Type B pancreatic cell (in vitro differentiated cells): ENCODE data around the gene PTPRC. TPM values are rescaled to one million over a fixed set of nuclear protein-coding genes. Genes with fewer than 3 reads are reported as not detected.

ENCODE experiments used
- DNase-seq: peaks from one replicate; pipeline ENCODE4 v3.0.0; 2021; ENCODE audit warnings: mixed read lengths; ENCODE audit not compliant: unreplicated experiment; ENCODE audit errors: extremely low spot score
- H3K27ac Mint-ChIP-seq: 2 replicates; pipeline ENCODE4 v1.8.0; 2021; ENCODE audit warnings: mild to moderate bottlenecking, mixed read lengths
- H3K27me3 Mint-ChIP-seq: 2 replicates; pipeline ENCODE4 v1.8.0; 2021; ENCODE audit warnings: mixed read lengths
- H3K36me3 Mint-ChIP-seq: 2 replicates; pipeline ENCODE4 v1.8.0; 2021; ENCODE audit warnings: mixed read lengths
- H3K4me1 Mint-ChIP-seq: one replicate; pipeline ENCODE4 v1.8.0; 2021; ENCODE audit warnings: mixed read lengths; ENCODE audit not compliant: unreplicated experiment
- H3K4me3 Mint-ChIP-seq: 2 replicates; pipeline ENCODE4 v1.8.0; 2021; ENCODE audit warnings: mild to moderate bottlenecking, mixed read lengths
- H3K9me3 Mint-ChIP-seq: 2 replicates; pipeline ENCODE4 v1.8.0; 2021; ENCODE audit warnings: mixed read lengths
- total RNA-seq: library from RNA; stranded (reverse); gene quantifications from 2 replicates; pipeline ENCODE4 v1.2.1, GENCODE V29; 2021; ENCODE audit warnings: low replicate concordance
- TF ChIP-seq, protein P1 (sequence below): fragments of 200-600 bp; sonication (generic); conservative IDR thresholded peaks from 2 replicates; pipeline ENCODE4 v1.5.0; 2021; ENCODE audit warnings: antibody characterized with exemption, mild to moderate bottlenecking

Gene PTPRC
- total RNA-seq, 1 donor from 2014 or later = not detected

DNA sequence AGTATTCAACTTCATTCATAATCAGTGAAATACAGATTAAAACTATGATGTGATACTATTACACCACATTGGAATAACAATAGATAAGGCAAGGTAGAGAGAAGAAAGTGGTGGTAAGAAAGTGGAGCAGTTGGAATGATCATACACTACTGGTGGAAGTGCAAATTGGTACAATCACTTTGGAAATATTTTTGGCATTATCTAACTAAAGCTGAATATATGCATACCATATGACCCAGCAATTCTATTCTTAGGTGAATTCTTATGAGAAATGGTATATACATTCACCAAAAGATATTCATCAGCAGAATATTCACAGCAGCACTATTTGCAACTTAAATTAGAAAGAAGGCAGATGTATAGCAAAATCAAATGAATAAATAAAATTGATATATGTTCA, 21.4 kb upstream of the PTPRC start:
- Mint-ChIP-seq H3K36me3 (no peaks in the 10 kb centered on the region), H3K27me3 (no peaks in the 10 kb centered on the region), H3K9me3 (no peaks in the 10 kb centered on the region), H3K27ac (no peak overlapping the region), H3K4me1 (no peaks in the 10 kb centered on the region), H3K4me3 (no peak overlapping the region)
- TF ChIP-seq, protein P1, sequence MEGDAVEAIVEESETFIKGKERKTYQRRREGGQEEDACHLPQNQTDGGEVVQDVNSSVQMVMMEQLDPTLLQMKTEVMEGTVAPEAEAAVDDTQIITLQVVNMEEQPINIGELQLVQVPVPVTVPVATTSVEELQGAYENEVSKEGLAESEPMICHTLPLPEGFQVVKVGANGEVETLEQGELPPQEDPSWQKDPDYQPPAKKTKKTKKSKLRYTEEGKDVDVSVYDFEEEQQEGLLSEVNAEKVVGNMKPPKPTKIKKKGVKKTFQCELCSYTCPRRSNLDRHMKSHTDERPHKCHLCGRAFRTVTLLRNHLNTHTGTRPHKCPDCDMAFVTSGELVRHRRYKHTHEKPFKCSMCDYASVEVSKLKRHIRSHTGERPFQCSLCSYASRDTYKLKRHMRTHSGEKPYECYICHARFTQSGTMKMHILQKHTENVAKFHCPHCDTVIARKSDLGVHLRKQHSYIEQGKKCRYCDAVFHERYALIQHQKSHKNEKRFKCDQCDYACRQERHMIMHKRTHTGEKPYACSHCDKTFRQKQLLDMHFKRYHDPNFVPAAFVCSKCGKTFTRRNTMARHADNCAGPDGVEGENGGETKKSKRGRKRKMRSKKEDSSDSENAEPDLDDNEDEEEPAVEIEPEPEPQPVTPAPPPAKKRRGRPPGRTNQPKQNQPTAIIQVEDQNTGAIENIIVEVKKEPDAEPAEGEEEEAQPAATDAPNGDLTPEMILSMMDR = no peak
- DNase-seq = no peak

DNA sequence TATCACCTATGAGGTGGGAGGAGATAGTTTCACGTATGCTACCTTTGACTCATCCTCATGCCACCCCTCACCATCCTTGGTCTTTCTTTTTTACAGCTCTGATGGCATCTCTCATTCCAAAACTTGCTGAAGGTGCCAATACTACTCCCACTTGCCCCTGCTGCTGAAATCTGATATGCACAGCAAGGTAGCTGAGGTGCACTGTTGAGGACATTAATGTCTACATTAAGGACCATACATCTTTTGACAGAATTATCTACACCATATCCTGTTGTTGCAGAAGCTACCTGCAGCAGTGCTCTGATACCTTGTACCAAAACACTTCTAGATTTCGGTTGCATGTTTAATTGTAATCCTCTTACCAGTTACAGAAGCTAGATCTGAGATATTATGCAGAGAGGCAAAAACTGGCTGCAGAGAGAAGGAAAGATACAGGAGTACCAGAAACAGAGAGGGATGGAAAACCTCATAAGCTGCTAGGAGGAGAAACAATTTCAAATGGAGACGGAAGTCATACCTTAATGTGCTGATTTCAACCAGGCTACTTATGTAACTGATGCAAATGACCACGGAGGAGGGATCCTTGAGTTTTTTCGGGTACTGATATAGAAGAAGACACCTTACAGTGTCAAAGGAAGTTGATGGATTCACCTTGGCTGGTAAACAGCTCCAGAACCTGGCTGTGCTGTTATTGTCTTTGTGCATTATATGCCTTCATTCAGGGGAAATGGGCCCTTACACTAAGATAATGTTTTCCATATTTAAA, 19.3 kb upstream of the PTPRC start:
- no peak for DNase-seq
- Mint-ChIP-seq H3K4me1 (no peaks in the 10 kb centered on the region), H3K27me3 (no peaks in the 10 kb centered on the region), H3K4me3 (no peak overlapping the region), H3K9me3 (no peaks in the 10 kb centered on the region), H3K36me3 (no peaks in the 10 kb centered on the region), H3K27ac (no peak overlapping the region)
- TF ChIP-seq, protein P1 = no peak

DNA sequence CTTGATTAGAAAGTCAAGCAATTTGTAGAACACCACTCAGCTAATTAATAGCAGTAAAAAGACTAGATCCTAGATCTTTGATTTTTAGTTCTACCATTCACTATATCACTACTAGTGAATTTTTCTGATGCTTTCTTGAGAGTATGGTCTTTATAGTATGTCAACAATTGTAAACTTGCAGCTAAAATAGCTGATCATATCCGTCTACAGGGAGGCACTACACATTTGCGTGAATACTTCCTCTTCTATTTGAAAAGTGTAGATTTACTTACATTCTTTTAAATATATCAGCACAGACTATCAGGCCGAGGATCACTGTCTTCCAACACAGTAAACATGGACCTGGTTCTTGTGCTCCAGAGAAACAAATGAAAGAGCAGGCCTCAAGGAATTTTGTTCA, 18.6 kb upstream of the PTPRC start:
- no peak overlapping the region for H3K4me3 Mint-ChIP-seq
- no peaks in the 10 kb centered on the region for H3K27me3 Mint-ChIP-seq
- no peak for DNase-seq
- H3K27ac Mint-ChIP-seq = no peak overlapping the region
- H3K36me3 Mint-ChIP-seq = no peaks in the 10 kb centered on the region
- H3K4me1 Mint-ChIP-seq = no peaks in the 10 kb centered on the region
- TF ChIP-seq, protein P1 = no peak
- H3K9me3 Mint-ChIP-seq = no peaks in the 10 kb centered on the region

DNA sequence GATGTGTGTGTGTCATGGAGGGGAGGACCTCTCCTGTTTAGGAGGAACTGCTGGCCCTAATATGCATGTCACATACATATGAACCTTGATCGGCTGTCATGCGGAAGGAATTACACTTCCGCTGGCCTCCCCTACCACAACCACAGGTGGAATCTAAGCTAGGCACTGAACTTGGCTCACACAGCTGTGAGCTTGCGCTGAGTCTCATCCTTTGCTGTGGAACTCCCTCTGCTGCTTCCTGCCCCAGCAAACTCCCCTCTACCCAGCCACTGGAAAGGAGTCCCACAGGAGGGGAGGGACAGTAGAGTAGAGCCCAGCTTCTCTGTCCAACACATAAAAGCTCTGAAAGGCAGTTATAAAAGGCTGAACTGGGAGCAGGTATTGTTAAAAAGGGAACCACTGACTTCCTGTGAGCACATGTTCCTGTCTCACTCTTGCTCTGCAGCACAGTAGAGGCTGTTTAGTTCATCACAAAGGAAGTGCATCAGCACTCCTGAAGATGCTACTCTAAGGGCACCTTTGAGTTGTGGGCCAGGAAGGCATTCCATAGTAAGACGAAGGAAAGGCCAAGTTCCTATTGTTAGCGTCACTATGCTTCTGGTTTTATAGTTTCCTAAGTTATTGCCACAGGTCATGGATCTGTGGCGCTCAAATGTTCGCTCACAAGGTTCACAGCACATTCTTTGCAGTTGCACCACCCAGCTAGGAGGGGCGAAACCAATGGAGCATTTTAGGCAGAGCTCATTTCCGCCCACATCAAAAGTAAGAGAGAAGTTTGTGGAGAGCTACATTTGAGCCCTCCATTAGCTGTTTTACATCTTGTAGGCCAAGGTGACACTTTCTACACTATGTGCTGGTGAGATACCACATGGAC, 17.7 kb upstream of the PTPRC start:
- TF ChIP-seq, protein P1 = no peak
- DNase-seq = no peak
- H3K27ac Mint-ChIP-seq = no peak overlapping the region

GRCh38 chr1:198622001-198622400, 16.8 kb upstream of the PTPRC start:
- H3K4me3 Mint-ChIP-seq = no peak overlapping the region
- H3K4me1 Mint-ChIP-seq = no peaks in the 10 kb centered on the region
- no peaks in the 10 kb centered on the region for H3K36me3 Mint-ChIP-seq
- no peaks in the 10 kb centered on the region for H3K9me3 Mint-ChIP-seq
- H3K27ac Mint-ChIP-seq = no peak overlapping the region
- DNase-seq = no peak
- H3K27me3 Mint-ChIP-seq = no peaks in the 10 kb centered on the region
- TF ChIP-seq, protein P1 = no peak

More for the DNA sequence above, 17.7 kb upstream of the PTPRC start:
- H3K4me3 Mint-ChIP-seq = no peak overlapping the region
- H3K4me1 Mint-ChIP-seq = no peaks in the 10 kb centered on the region
- H3K9me3 Mint-ChIP-seq = no peaks in the 10 kb centered on the region
- no peaks in the 10 kb centered on the region for H3K36me3 Mint-ChIP-seq
- no peaks in the 10 kb centered on the region for H3K27me3 Mint-ChIP-seq
